ENCODE results near the gene NIN.

Gene NIN

GRCh38 chr14:50728836-50729235 lies 102.1 kb downstream of the NIN start:
- TF ChIP-seq REST (IDR thresholded peaks at IDR 0.05; ENCODE audit: insufficient read depth in 1 of 2, low read depth in 2 of 2, low read length in 2 of 2) (no peak), POLR2AphosphoS5 (IDR thresholded peaks at IDR 0.05; ENCODE audit: low read depth, low read length) (no peak), FOXP2 (optimal IDR thresholded peaks at IDR 0.05; ENCODE audit: borderline replicate concordance, extremely low read depth, extremely low read length, insufficient read depth) (no peak), SIN3A (IDR thresholded peaks at IDR 0.05; ENCODE audit: borderline replicate concordance, insufficient read depth, low read length) (no peak), TAF1 (IDR thresholded peaks at IDR 0.05; ENCODE audit: borderline replicate concordance, insufficient read depth, low read length) (no peak)

GRCh38 chr14:50726372-50727107 lies 104.4 kb downstream of the NIN start:
- no peak for TF ChIP-seq SIN3A (IDR thresholded peaks at IDR 0.05; ENCODE audit: borderline replicate concordance, insufficient read depth, low read length)
- no peak for TF ChIP-seq REST (IDR thresholded peaks at IDR 0.05; ENCODE audit: insufficient read depth in 1 of 2, low read depth in 2 of 2, low read length in 2 of 2)
- TF ChIP-seq TAF1 (IDR thresholded peaks at IDR 0.05; ENCODE audit: borderline replicate concordance, insufficient read depth, low read length) = no peak
- TF ChIP-seq FOXP2 (optimal IDR thresholded peaks at IDR 0.05; ENCODE audit: borderline replicate concordance, extremely low read depth, extremely low read length, insufficient read depth) = no peak
- no peak for TF ChIP-seq POLR2AphosphoS5 (IDR thresholded peaks at IDR 0.05; ENCODE audit: low read depth, low read length)

- TF ChIP-seq TAF1 (IDR thresholded peaks at IDR 0.05; ENCODE audit: borderline replicate concordance, insufficient read depth, low read length) = no peak
- TF ChIP-seq REST (IDR thresholded peaks at IDR 0.05; ENCODE audit: insufficient read depth in 1 of 2, low read depth in 2 of 2, low read length in 2 of 2) = no peak
- no peak for TF ChIP-seq POLR2AphosphoS5 (IDR thresholded peaks at IDR 0.05; ENCODE audit: low read depth, low read length)
- TF ChIP-seq FOXP2 (optimal IDR thresholded peaks at IDR 0.05; ENCODE audit: borderline replicate concordance, extremely low read depth, extremely low read length, insufficient read depth) = no peak
- no peak for TF ChIP-seq SIN3A (IDR thresholded peaks at IDR 0.05; ENCODE audit: borderline replicate concordance, insufficient read depth, low read length)
Measured at GRCh38 chr14:50725761-50726160, 105.2 kb downstream of the NIN start.

GRCh38 chr14:50719911-50720759 lies 110.8 kb downstream of the NIN start:
- no peak for TF ChIP-seq POLR2AphosphoS5 (IDR thresholded peaks at IDR 0.05; ENCODE audit: low read depth, low read length)
- no peak for TF ChIP-seq FOXP2 (optimal IDR thresholded peaks at IDR 0.05; ENCODE audit: borderline replicate concordance, extremely low read depth, extremely low read length, insufficient read depth)
- no peak for TF ChIP-seq TAF1 (IDR thresholded peaks at IDR 0.05; ENCODE audit: borderline replicate concordance, insufficient read depth, low read length)
- no peak for TF ChIP-seq REST (IDR thresholded peaks at IDR 0.05; ENCODE audit: insufficient read depth in 1 of 2, low read depth in 2 of 2, low read length in 2 of 2)
- no peak for TF ChIP-seq SIN3A (IDR thresholded peaks at IDR 0.05; ENCODE audit: borderline replicate concordance, insufficient read depth, low read length)

Data from PFSK-1 (cell line).